Smooth muscle cell (in vitro differentiated cells): ENCODE results near the gene ABCA12. TPM values are rescaled to one million over a fixed set of nuclear protein-coding genes. Genes with fewer than 3 reads are reported as not detected.

Experiments used
- DNase-seq: peaks from one replicate; lab custom pipeline; 2025; ENCODE audit not compliant: unreplicated experiment; lab: John Stamatoyannopoulos, UW
- H2AFZ ChIP-seq: fragments of 200-600 bp; sonication (generic); 2 replicates; pipeline ENCODE4 v1.6.0; 2016; ENCODE audit warnings: antibody characterized with exemption, low read depth, mild to moderate bottlenecking
- H3F3A ChIP-seq: fragments of 200-600 bp; sonication (generic); 2 replicates; pipeline ENCODE4 v1.6.0; 2017; ENCODE audit warnings: antibody characterized with exemption, low read depth
- H3K27ac ChIP-seq: fragments of 200-600 bp; sonication (generic); 2 replicates; pipeline ENCODE4 v1.5.1; 2016; ENCODE audit warnings: low read depth, mild to moderate bottlenecking
- H3K27me3 ChIP-seq: fragments of 200-600 bp; sonication (generic); 2 replicates; pipeline ENCODE4 v1.6.1; 2016; ENCODE audit warnings: low read depth, mild to moderate bottlenecking
- H3K36me3 ChIP-seq: fragments of 200-600 bp; sonication (generic); 2 replicates; pipeline ENCODE4 v1.5.1; 2016; ENCODE audit warnings: low read depth
- H3K4me1 ChIP-seq: fragments of 200-600 bp; sonication (generic); 2 replicates; pipeline ENCODE4 v1.5.1; 2016; ENCODE audit warnings: low read depth
- H3K4me2 ChIP-seq: fragments of 200-600 bp; sonication (generic); 2 replicates; pipeline ENCODE4 v1.6.0; 2016; ENCODE audit warnings: mild to moderate bottlenecking
- H3K4me3 ChIP-seq: fragments of 200-600 bp; sonication (generic); 2 replicates; pipeline ENCODE4 v1.5.1; 2016; ENCODE audit warnings: mild to moderate bottlenecking
- H3K79me2 ChIP-seq: fragments of 200-600 bp; sonication (generic); 2 replicates; pipeline ENCODE4 v1.6.0; 2016; ENCODE audit warnings: low read depth, mild to moderate bottlenecking
- H3K9ac ChIP-seq: fragments of 200-600 bp; sonication (generic); 2 replicates; pipeline ENCODE4 v1.6.0; 2016; ENCODE audit warnings: low read depth
- H3K9me3 ChIP-seq: fragments of 200-600 bp; sonication (generic); replicated peaks from 2 replicates; pipeline ENCODE4 v1.5.1; 2016; ENCODE audit warnings: low read depth
- H4K20me1 ChIP-seq: fragments of 200-600 bp; sonication (generic); 2 replicates; pipeline ENCODE4 v1.6.0; 2016; ENCODE audit warnings: low read depth
- CTCF ChIP-seq: fragments of 200-600 bp; sonication (generic); IDR thresholded peaks from 2 replicates; pipeline ENCODE4 v1.5.1; 2017; ENCODE audit warnings: borderline replicate concordance, mild to moderate bottlenecking, antibody characterized with exemption; ENCODE audit not compliant: insufficient read depth, poor library complexity, severe bottlenecking
- WGBS: methylation state at CpG from one replicate; pipeline ENCODE4 v1.1.7; 2016; ENCODE audit warnings: low lambda C conversion rate; 5-methylcytosine and 5-hydroxymethylcytosine counted together
- polyA plus RNA-seq: library from polyadenylated mRNA; unstranded; fragments of >200 nt; fragmentation: Nextera tagmentation; extraction: Ambion mirVana; gene quantifications from 2 replicates; pipeline ENCODE4 v1.2.1, GENCODE V29; 2016
- total RNA-seq: library from RNA; depleted of rRNA; stranded (reverse); fragments of >200 nt; gene quantifications from 2 replicates; pipeline ENCODE4 v1.2.3, GENCODE V29; 2014

ABCA12 gene
- total and polyA plus RNA-seq, 2 experiments from 2014 or later: 0.47 to 5.7 TPM

GRCh38 chr2:215027779-215028178 lies 110.6 kb downstream of the ABCA12 start:
- Histone ChIP-seq H2AFZ (no peak overlapping the region), H3K4me3 (no peak overlapping the region), H3K9me3 (no peaks in the 10 kb centered on the region), H3K27me3 (no peaks in the 10 kb centered on the region), H4K20me1 (no peaks in the 10 kb centered on the region), H3K36me3 (no peaks in the 10 kb centered on the region), H3K27ac (peak overlapping the region; percentile 22), H3K79me2 (no peaks in the 10 kb centered on the region), H3K9ac (no peak overlapping the region), H3F3A (no peaks in the 10 kb centered on the region), H3K4me2 (peak overlapping the region; percentile 28), H3K4me1 (no peaks in the 10 kb centered on the region)
- DNase-seq: no peak
- 35% methylated on average over 2 of the region's 2 CpGs for WGBS
- no peak for TF ChIP-seq CTCF

- H3K79me2 ChIP-seq: no peaks in the 10 kb centered on the region
- H3K4me1 ChIP-seq: no peaks in the 10 kb centered on the region
- H3K4me2 ChIP-seq: no peak overlapping the region
- H4K20me1 ChIP-seq: no peaks in the 10 kb centered on the region
- H3K27ac ChIP-seq: no peak overlapping the region
- H3F3A ChIP-seq: no peaks in the 10 kb centered on the region
- WGBS: 98% methylated on average over 2 of the region's 2 CpGs
- no peak overlapping the region for H3K4me3 ChIP-seq
- DNase-seq: no peak
- H2AFZ ChIP-seq: no peak overlapping the region
- H3K9ac ChIP-seq: no peak overlapping the region
- H3K36me3 ChIP-seq: no peaks in the 10 kb centered on the region
- H3K9me3 ChIP-seq: no peaks in the 10 kb centered on the region
- H3K27me3 ChIP-seq: no peaks in the 10 kb centered on the region
- TF ChIP-seq CTCF: no peak
Observed at GRCh38 chr2:215022910-215023309, 115.5 kb downstream of the ABCA12 start.

- 23% methylated on average over 3 of the region's 3 CpGs for WGBS
- Histone ChIP-seq H3F3A (no peaks in the 10 kb centered on the region), H3K27me3 (no peaks in the 10 kb centered on the region), H3K9me3 (no peaks in the 10 kb centered on the region), H3K27ac (no peak overlapping the region), H2AFZ (no peak overlapping the region), H3K4me1 (no peaks in the 10 kb centered on the region), H3K36me3 (no peaks in the 10 kb centered on the region), H3K4me3 (no peak overlapping the region), H3K79me2 (no peaks in the 10 kb centered on the region), H3K4me2 (no peak overlapping the region), H4K20me1 (no peaks in the 10 kb centered on the region), H3K9ac (no peak overlapping the region)
- no peak for DNase-seq
- no peak for TF ChIP-seq CTCF
Observed at GRCh38 chr2:215022418-215022817, 116.0 kb downstream of the ABCA12 start.

- 42% methylated on average over 2 of the region's 2 CpGs for WGBS
- Histone ChIP-seq H3K27ac (no peak overlapping the region), H3K27me3 (no peaks in the 10 kb centered on the region), H3K36me3 (no peaks in the 10 kb centered on the region), H3K79me2 (no peaks in the 10 kb centered on the region), H3K4me3 (no peak overlapping the region), H3F3A (no peaks in the 10 kb centered on the region), H4K20me1 (no peaks in the 10 kb centered on the region), H3K9ac (no peak overlapping the region), H2AFZ (no peak overlapping the region), H3K4me1 (no peaks in the 10 kb centered on the region), H3K4me2 (no peak overlapping the region), H3K9me3 (no peaks in the 10 kb centered on the region)
- DNase-seq: no peak
- no peak for TF ChIP-seq CTCF
Observed at GRCh38 chr2:215020283-215020682, 118.1 kb downstream of the ABCA12 start.
